Midbrain (tissue), 1 donor: Measurements from ENCODE around the gene ATP13A4.
A peak's percentile ranks its signal among the peaks of the same experiment; 100 is the strongest.
"Not testable (repeated sequence)": the region's sequence is repeated elsewhere in the genome, so short reads cannot be mapped to it uniquely, and the experiment has no call there.

Experiments used
- DNase-seq: peaks from one replicate; lab custom pipeline; 2025; lab: John Stamatoyannopoulos, UW

ATP13A4 gene

GRCh38 chr3:193560870-193561269 is 6.2 kb upstream of the ATP13A4 start:
- DNase-seq = peak; percentile 46

- DNase-seq = no peak
Observed at GRCh38 chr3:193560091-193560490, 5.4 kb upstream of the ATP13A4 start.

- no peak for DNase-seq
Observed at GRCh38 chr3:193559100-193559499, 4.4 kb upstream of the ATP13A4 start.

GRCh38 chr3:193556841-193557240 is 2.1 kb upstream of the ATP13A4 start:
- DNase-seq = no peak

GRCh38 chr3:193553586-193553985 is 1.1 kb downstream of the ATP13A4 start:
- no peak for DNase-seq

GRCh38 chr3:193552923-193553322 is 1.8 kb downstream of the ATP13A4 start:
- peak; percentile 48 for DNase-seq

- peak; percentile 79 for DNase-seq
Observed at GRCh38 chr3:193548406-193548805, 6.3 kb downstream of the ATP13A4 start.

- no peak for DNase-seq
Observed at GRCh38 chr3:193546129-193546528, 8.6 kb downstream of the ATP13A4 start.

GRCh38 chr3:193545304-193545703 is 9.4 kb downstream of the ATP13A4 start:
- no peak for DNase-seq

GRCh38 chr3:193544289-193544688 is 10.4 kb downstream of the ATP13A4 start:
- DNase-seq = no peak

GRCh38 chr3:193530231-193531165 is 24.2 kb downstream of the ATP13A4 start:
- no peak for DNase-seq

- DNase-seq = not testable (repeated sequence)
Observed at GRCh38 chr3:193526085-193526484, 28.6 kb downstream of the ATP13A4 start.

GRCh38 chr3:193522473-193522872 is 32.2 kb downstream of the ATP13A4 start:
- no peak for DNase-seq

GRCh38 chr3:193520738-193521137 is 34.0 kb downstream of the ATP13A4 start:
- no peak for DNase-seq

GRCh38 chr3:193515966-193516365 is 38.7 kb downstream of the ATP13A4 start:
- DNase-seq = no peak

- DNase-seq = no peak
Observed at GRCh38 chr3:193510154-193510553, 44.5 kb downstream of the ATP13A4 start.

- no peak for DNase-seq
Observed at GRCh38 chr3:193509103-193509965, 45.4 kb downstream of the ATP13A4 start.

GRCh38 chr3:193508108-193508507 is 46.6 kb downstream of the ATP13A4 start:
- no peak for DNase-seq

- no peak for DNase-seq
Observed at GRCh38 chr3:193507566-193507965, 47.1 kb downstream of the ATP13A4 start.

GRCh38 chr3:193506921-193507320 is 47.8 kb downstream of the ATP13A4 start:
- DNase-seq = no peak

- DNase-seq = no peak
Observed at GRCh38 chr3:193502871-193503270, 51.8 kb downstream of the ATP13A4 start.

- no peak for DNase-seq
Observed at GRCh38 chr3:193499801-193500485, 54.8 kb downstream of the ATP13A4 start.
